ENCODE data around the gene FSTL3.

The FSTL3 gene

GRCh38 chr19:657611-658010 lies 18.6 kb upstream of the FSTL3 start:
- no peak for DNase-seq (ENCODE audit: extremely low spot score)
- ChIA-PET POLR2A (no interaction called here), CTCF (no interaction called here)
- TF ChIP-seq LEF1 (IDR thresholded peaks at IDR 0.05; ENCODE audit: borderline replicate concordance) (no peak), NFRKB (IDR thresholded peaks at IDR 0.05) (no peak), L3MBTL2 (conservative IDR thresholded peaks at IDR 0.05) (no peak), ELF4 (IDR thresholded peaks at IDR 0.05) (no peak), FOXK2 (IDR thresholded peaks at IDR 0.05) (no peak), PKNOX1 (IDR thresholded peaks at IDR 0.05) (no peak), ARNT (IDR thresholded peaks at IDR 0.05) (no peak), TARDBP (IDR thresholded peaks at IDR 0.05) (no peak), BHLHE40 (IDR thresholded peaks at IDR 0.05; ENCODE audit: borderline replicate concordance) (no peak), SP1 (IDR thresholded peaks at IDR 0.05) (no peak), FOXM1 (IDR thresholded peaks at IDR 0.05; ENCODE audit: borderline replicate concordance) (no peak), ZNF384 (IDR thresholded peaks at IDR 0.05) (no peak), HDGF (IDR thresholded peaks at IDR 0.05; ENCODE audit: borderline replicate concordance) (no peak), SUZ12 (IDR thresholded peaks at IDR 0.05) (no peak)

- ChIA-PET POLR2A (no interaction called here), CTCF (no interaction called here)
- no peak for DNase-seq (ENCODE audit: extremely low spot score)
- TF ChIP-seq FOXK2 (IDR thresholded peaks at IDR 0.05) = no peak
- no peak for TF ChIP-seq CTBP1 (IDR thresholded peaks at IDR 0.05; ENCODE audit: borderline replicate concordance)
- no peak for TF ChIP-seq SP1 (IDR thresholded peaks at IDR 0.05)
- no peak for TF ChIP-seq BHLHE40 (IDR thresholded peaks at IDR 0.05; ENCODE audit: borderline replicate concordance)
- no peak for TF ChIP-seq HDGF (IDR thresholded peaks at IDR 0.05; ENCODE audit: borderline replicate concordance)
- no peak for TF ChIP-seq FOXA1 (IDR thresholded peaks at IDR 0.05)
- TF ChIP-seq ELF4 (IDR thresholded peaks at IDR 0.05) = no peak
- TF ChIP-seq ZNF384 (IDR thresholded peaks at IDR 0.05) = no peak
- TF ChIP-seq TARDBP (IDR thresholded peaks at IDR 0.05) = no peak
- TF ChIP-seq ARNT (IDR thresholded peaks at IDR 0.05) = no peak
- TF ChIP-seq FOXM1 (IDR thresholded peaks at IDR 0.05; ENCODE audit: borderline replicate concordance) = no peak
- TF ChIP-seq SUZ12 (IDR thresholded peaks at IDR 0.05) = no peak
- TF ChIP-seq L3MBTL2 (conservative IDR thresholded peaks at IDR 0.05) = no peak
- no peak for TF ChIP-seq PKNOX1 (IDR thresholded peaks at IDR 0.05)
- TF ChIP-seq LEF1 (IDR thresholded peaks at IDR 0.05; ENCODE audit: borderline replicate concordance) = no peak
- no peak for TF ChIP-seq NFRKB (IDR thresholded peaks at IDR 0.05)
These were observed 17.9 kb upstream of the FSTL3 start for GRCh38 chr19:658059-658839.

GRCh38 chr19:658916-659839 lies 17.0 kb upstream of the FSTL3 start:
- CTCF ChIA-PET = no interaction called here
- no peak for TF ChIP-seq ZNF384 (IDR thresholded peaks at IDR 0.05)
- no peak for TF ChIP-seq PKNOX1 (IDR thresholded peaks at IDR 0.05)
- no peak for TF ChIP-seq ELF4 (IDR thresholded peaks at IDR 0.05)
- no peak for TF ChIP-seq FOXK2 (IDR thresholded peaks at IDR 0.05)
- no peak for TF ChIP-seq NFRKB (IDR thresholded peaks at IDR 0.05)
- no peak for TF ChIP-seq L3MBTL2 (conservative IDR thresholded peaks at IDR 0.05)
- no peak for TF ChIP-seq FOXA1 (IDR thresholded peaks at IDR 0.05)
- TF ChIP-seq FOXM1 (IDR thresholded peaks at IDR 0.05; ENCODE audit: borderline replicate concordance) = no peak
- no peak for TF ChIP-seq BHLHE40 (IDR thresholded peaks at IDR 0.05; ENCODE audit: borderline replicate concordance)
- no peak for TF ChIP-seq SUZ12 (IDR thresholded peaks at IDR 0.05)
- TF ChIP-seq CTBP1 (IDR thresholded peaks at IDR 0.05; ENCODE audit: borderline replicate concordance) = no peak
- DNase-seq (ENCODE audit: extremely low spot score) = no peak
- POLR2A ChIA-PET = no interaction called here

- CTCF ChIA-PET = no interaction called here
- TF ChIP-seq HDGF (IDR thresholded peaks at IDR 0.05; ENCODE audit: borderline replicate concordance) (no peak), ZNF384 (IDR thresholded peaks at IDR 0.05) (no peak)
- DNase-seq (ENCODE audit: extremely low spot score) = no peak
- POLR2A ChIA-PET = interaction anchor here (1.0 kb wide), 1 partner anchor 18 kb away, joined by 3 read pairs; no protein-coding TSS in a partner anchor
These were observed 15.3 kb upstream of the FSTL3 start for GRCh38 chr19:660793-661426.

- ChIA-PET CTCF (no interaction called here), POLR2A (no interaction called here)
- DNase-seq (ENCODE audit: extremely low spot score) = no peak
- no peak for TF ChIP-seq L3MBTL2 (conservative IDR thresholded peaks at IDR 0.05)
- no peak for TF ChIP-seq FOXK2 (IDR thresholded peaks at IDR 0.05)
- TF ChIP-seq CTBP1 (IDR thresholded peaks at IDR 0.05; ENCODE audit: borderline replicate concordance) = no peak
- TF ChIP-seq NFRKB (IDR thresholded peaks at IDR 0.05) = no peak
- no peak for TF ChIP-seq ARNT (IDR thresholded peaks at IDR 0.05)
- TF ChIP-seq ELF4 (IDR thresholded peaks at IDR 0.05) = no peak
These were observed 14.6 kb upstream of the FSTL3 start for GRCh38 chr19:661427-662196.

Data from HEK293T (cell line).